ENCODE measurements around the gene TTLL11.

TTLL11 gene

GRCh38 chr9:121937240-121937639 lies 155.9 kb downstream of the TTLL11 start:
- DNase-seq (ENCODE audit: low read depth) = no peak

GRCh38 chr9:121935739-121936138 lies 157.4 kb downstream of the TTLL11 start:
- no peak for DNase-seq (ENCODE audit: low read depth)

GRCh38 chr9:121930956-121931355 lies 162.2 kb downstream of the TTLL11 start:
- DNase-seq (ENCODE audit: low read depth) = no peak

- DNase-seq (ENCODE audit: low read depth) = no peak
Observed at GRCh38 chr9:121929893-121930875, 162.9 kb downstream of the TTLL11 start.

GRCh38 chr9:121927636-121928035 lies 165.5 kb downstream of the TTLL11 start:
- DNase-seq (ENCODE audit: low read depth) = no peak

- no peak for DNase-seq (ENCODE audit: low read depth)
Observed at GRCh38 chr9:121927081-121927480, 166.0 kb downstream of the TTLL11 start.

- no peak for DNase-seq (ENCODE audit: low read depth)
Observed at GRCh38 chr9:121926351-121926801, 166.7 kb downstream of the TTLL11 start.

- DNase-seq (ENCODE audit: low read depth) = no peak
Observed at GRCh38 chr9:121925935-121926334, 167.2 kb downstream of the TTLL11 start.

- no peak for DNase-seq (ENCODE audit: low read depth)
Observed at GRCh38 chr9:121924700-121925099, 168.4 kb downstream of the TTLL11 start.

GRCh38 chr9:121921444-121921843 lies 171.7 kb downstream of the TTLL11 start:
- no peak for DNase-seq (ENCODE audit: low read depth)

- no peak for DNase-seq (ENCODE audit: low read depth)
Observed at GRCh38 chr9:121917375-121918335, 175.5 kb downstream of the TTLL11 start.

GRCh38 chr9:121915304-121915625 lies 177.8 kb downstream of the TTLL11 start:
- no peak for DNase-seq (ENCODE audit: low read depth)

- no peak for DNase-seq (ENCODE audit: low read depth)
Observed at GRCh38 chr9:121914604-121915303, 178.4 kb downstream of the TTLL11 start.

- DNase-seq (ENCODE audit: low read depth) = no peak
Observed at GRCh38 chr9:121914017-121914595, 179.0 kb downstream of the TTLL11 start.

GRCh38 chr9:121912812-121913627 lies 180.1 kb downstream of the TTLL11 start:
- DNase-seq (ENCODE audit: low read depth) = no peak

GRCh38 chr9:121910491-121911040 lies 182.5 kb downstream of the TTLL11 start:
- DNase-seq (ENCODE audit: low read depth) = no peak

GRCh38 chr9:121909111-121909510 lies 184.0 kb downstream of the TTLL11 start:
- DNase-seq (ENCODE audit: low read depth) = no peak

- no peak for DNase-seq (ENCODE audit: low read depth)
Observed at GRCh38 chr9:121906074-121906870, 186.8 kb downstream of the TTLL11 start.

- DNase-seq (ENCODE audit: low read depth) = no peak
Observed at GRCh38 chr9:121902461-121903135, 190.5 kb downstream of the TTLL11 start.
